Parathyroid adenoma (tissue), 2 donors: Measurements from ENCODE around the gene DLGAP4.
A peak's percentile ranks its signal among the peaks of the same experiment; 100 is the strongest.
"Not testable (repeated sequence)": the region's sequence is repeated elsewhere in the genome, so short reads cannot be mapped to it uniquely, and the experiment has no call there.

Experiments used
- H2AFZ ChIP-seq: fragments of 300-600 bp; sonication (generic); one replicate; pipeline ENCODE4 v1.7.0; 2017; ENCODE audit warnings: antibody characterized with exemption, mild to moderate bottlenecking
- H3K27ac ChIP-seq: fragments of 300-600 bp; sonication (generic); one replicate; pipeline ENCODE4 v1.7.0; 2017
- H3K27me3 ChIP-seq: fragments of 300-600 bp; sonication (generic); one replicate; pipeline ENCODE4 v1.7.0; 2017; ENCODE audit warnings: low read length; ENCODE audit not compliant: control insufficient read depth, insufficient read depth
- H3K36me3 ChIP-seq: fragments of 300-600 bp; sonication (generic); one replicate; pipeline ENCODE4 v1.7.0; 2017; ENCODE audit warnings: low read length; ENCODE audit not compliant: control insufficient read depth, insufficient read depth
- H3K4me1 ChIP-seq: fragments of 300-600 bp; sonication (generic); one replicate; pipeline ENCODE4 v1.7.0; 2017; ENCODE audit warnings: control low read depth
- H3K4me2 ChIP-seq: fragments of 300-600 bp; sonication (generic); one replicate; pipeline ENCODE4 v1.7.0; 2017; ENCODE audit warnings: low read length
- H3K4me3 ChIP-seq: fragments of 300-600 bp; sonication (generic); one replicate; pipeline ENCODE4 v1.7.0; 2017; ENCODE audit warnings: low read depth, low read length
- H3K79me2 ChIP-seq: fragments of 300-600 bp; sonication (generic); one replicate; pipeline ENCODE4 v1.7.0; 2017; ENCODE audit warnings: control low read depth
- H3K9ac ChIP-seq: fragments of 300-600 bp; sonication (generic); one replicate; pipeline ENCODE4 v1.7.0; 2017; ENCODE audit warnings: mild to moderate bottlenecking
- H3K9me3 ChIP-seq: fragments of 300-600 bp; sonication (generic); one replicate; pipeline ENCODE4 v1.7.0; 2017; ENCODE audit warnings: low read length; ENCODE audit not compliant: control insufficient read depth
- CTCF ChIP-seq: fragments of 300-600 bp; sonication (generic); IDR thresholded peaks from one replicate; pipeline ENCODE4 v1.7.0; 2017; ENCODE audit warnings: antibody characterized with exemption, mild to moderate bottlenecking
- donor health status: primary hyperparathyroidism.

DLGAP4 gene

DNA sequence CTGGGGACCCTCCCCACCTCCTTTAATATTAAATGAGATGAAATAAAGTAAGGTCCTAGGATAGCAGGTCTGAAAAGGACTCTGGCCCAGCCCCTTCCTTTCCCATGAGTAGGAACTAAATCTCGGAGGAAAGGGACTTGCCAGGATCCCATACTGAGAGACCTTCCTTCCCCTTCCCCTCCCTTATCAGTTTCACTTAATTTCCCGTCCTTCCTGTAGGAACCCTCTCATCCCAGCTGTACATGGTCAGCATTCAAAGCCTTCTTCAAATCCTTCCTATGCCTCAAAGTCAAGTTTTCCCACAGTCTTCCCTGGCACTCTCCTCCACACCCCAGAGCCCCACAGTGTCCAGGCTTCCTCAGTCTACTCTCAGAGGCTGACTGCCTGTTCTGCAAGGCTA, 163.8 kb downstream of the DLGAP4 start:
- Histone ChIP-seq H3K4me3 (no peak overlapping the region), H3K9ac (no peak overlapping the region), H3K9me3 (no peaks in the 10 kb centered on the region), H2AFZ (no peak overlapping the region), H3K36me3 (no peaks in the 10 kb centered on the region), H3K27ac (no peak overlapping the region), H3K4me1 (peaks cover 16% of the 10 kb centered on the region), H3K79me2 (peaks cover 31% of the 10 kb centered on the region), H3K27me3 (no peaks in the 10 kb centered on the region), H3K4me2 (no peak overlapping the region)
- no peak for TF ChIP-seq CTCF

GRCh38 chr20:36471885-36472636, 165.9 kb downstream of the DLGAP4 start:
- no peak for TF ChIP-seq CTCF
- H3K9me3 ChIP-seq, result no peaks in the 10 kb centered on the region
- no peak overlapping the region for H3K4me3 ChIP-seq
- no peak overlapping the region for H3K4me2 ChIP-seq
- no peak overlapping the region for H3K27ac ChIP-seq
- H3K4me1 ChIP-seq, result peaks cover 16% of the 10 kb centered on the region
- H3K9ac ChIP-seq, result no peak overlapping the region
- no peaks in the 10 kb centered on the region for H3K36me3 ChIP-seq
- H2AFZ ChIP-seq, result peak overlapping the region; percentile 73
- no peaks in the 10 kb centered on the region for H3K27me3 ChIP-seq
- H3K79me2 ChIP-seq, result peaks cover 36% of the 10 kb centered on the region

DNA sequence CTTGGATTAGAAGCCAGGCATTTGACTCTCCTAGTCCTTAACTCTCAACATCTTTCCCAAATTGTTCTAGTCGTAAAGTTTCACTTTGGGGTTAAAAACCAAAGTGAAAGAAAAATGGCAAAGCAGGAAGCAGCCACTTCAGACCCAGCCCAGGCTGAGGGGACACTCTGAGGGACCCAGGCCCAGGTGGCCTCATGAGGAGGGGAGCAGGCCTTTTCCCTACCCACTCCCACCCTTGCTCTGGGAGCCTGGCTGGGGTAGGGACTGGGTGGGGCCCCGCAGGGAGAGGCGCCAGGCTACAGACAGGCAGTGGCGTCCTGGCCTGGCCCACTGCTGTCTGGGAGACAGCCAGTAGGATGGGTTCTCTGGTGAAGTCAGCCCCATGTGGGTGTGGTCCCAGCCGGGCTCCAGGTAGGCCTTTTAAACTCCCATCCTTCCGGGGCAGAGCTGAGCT, 166.5 kb downstream of the DLGAP4 start:
- Histone ChIP-seq H3K27me3 (no peaks in the 10 kb centered on the region), H3K79me2 (peaks cover 42% of the 10 kb centered on the region), H3K4me2 (no peak overlapping the region), H3K9ac (no peak overlapping the region), H3K4me3 (no peak overlapping the region), H3K36me3 (no peaks in the 10 kb centered on the region), H3K27ac (peak overlapping the region; percentile 30), H2AFZ (peak overlapping the region; percentile 73), H3K4me1 (peaks cover 15% of the 10 kb centered on the region), H3K9me3 (no peaks in the 10 kb centered on the region)
- no peak for TF ChIP-seq CTCF

GRCh38 chr20:36473164-36473563, 167.0 kb downstream of the DLGAP4 start:
- Histone ChIP-seq H3K4me3 (no peak overlapping the region), H3K9me3 (no peaks in the 10 kb centered on the region), H3K27ac (peak overlapping the region; percentile 30), H3K9ac (no peak overlapping the region), H3K4me1 (peaks cover 10% of the 10 kb centered on the region), H3K4me2 (no peak overlapping the region), H3K36me3 (no peaks in the 10 kb centered on the region), H2AFZ (peak overlapping the region; percentile 73), H3K27me3 (no peaks in the 10 kb centered on the region), H3K79me2 (peaks cover 47% of the 10 kb centered on the region)
- no peak for TF ChIP-seq CTCF

- Histone ChIP-seq H3K9ac (no peak overlapping the region), H3K4me1 (no peaks in the 10 kb centered on the region)
- no peak for TF ChIP-seq CTCF
These were observed 168.4 kb downstream of the DLGAP4 start for GRCh38 chr20:36474563-36474962.

GRCh38 chr20:36475054-36475453, 168.9 kb downstream of the DLGAP4 start:
- not testable (repeated sequence) for H3K4me1 ChIP-seq, H3K27ac ChIP-seq, H3K9ac ChIP-seq, H3K27me3 ChIP-seq, H2AFZ ChIP-seq, H3K4me2 ChIP-seq, H3K36me3 ChIP-seq, H3K9me3 ChIP-seq, H3K4me3 ChIP-seq
- H3K79me2 ChIP-seq, result peaks cover 55% of the 10 kb centered on the region

More at GRCh38 chr20:36474563-36474962, 168.4 kb downstream of the DLGAP4 start:
- Histone ChIP-seq H3K79me2 (peaks cover 57% of the 10 kb centered on the region), H3K27ac (no peak overlapping the region), H3K36me3 (no peaks in the 10 kb centered on the region), H2AFZ (no peak overlapping the region), H3K27me3 (no peaks in the 10 kb centered on the region), H3K4me3 (no peak overlapping the region), H3K9me3 (no peaks in the 10 kb centered on the region), H3K4me2 (no peak overlapping the region)
